ENCODE results near the gene AK3. TPM values are rescaled to one million over a fixed set of nuclear protein-coding genes. Genes with fewer than 3 reads are reported as not detected.
"Not testable (repeated sequence)": the region's sequence is repeated elsewhere in the genome, so short reads cannot be mapped to it uniquely, and the experiment has no call there.

Gene AK3
- polyA plus RNA-seq, 2 donors = 36.0 to 39.0 TPM

- H3K36me3 ChIP-seq (ENCODE audit: control insufficient read depth in 2 of 2, insufficient read depth in 2 of 2, low read length in 1 of 2); H3K4me1 ChIP-seq (ENCODE audit: control insufficient read depth in 2 of 2, insufficient read depth in 2 of 2, low read length in 1 of 2); H3K4me3 ChIP-seq (ENCODE audit: low read depth in 1 of 2, low read length in 2 of 2); H3K27ac ChIP-seq (ENCODE audit: low read depth in 2 of 2, low read length in 1 of 2); H3K27me3 ChIP-seq (ENCODE audit: control insufficient read depth in 1 of 2, insufficient read depth in 2 of 2, low read length in 2 of 2); H3K9me3 ChIP-seq (ENCODE audit: control insufficient read depth in 2 of 2, insufficient read depth in 1 of 2, low read depth in 1 of 2, low read length in 1 of 2): not testable (repeated sequence)
Measured at GRCh38 chr9:4754530-4754929, 13.5 kb upstream of the AK3 start.

GRCh38 chr9:4750023-4750673, 9.1 kb upstream of the AK3 start:
- no peaks in the 10 kb centered on the region for H3K27me3 ChIP-seq (ENCODE audit: control insufficient read depth in 1 of 2, insufficient read depth in 2 of 2, low read length in 2 of 2)
- no peaks in the 10 kb centered on the region for H3K9me3 ChIP-seq (ENCODE audit: control insufficient read depth in 2 of 2, insufficient read depth in 1 of 2, low read depth in 1 of 2, low read length in 1 of 2)
- H3K4me1 ChIP-seq (ENCODE audit: control insufficient read depth in 2 of 2, insufficient read depth in 2 of 2, low read length in 1 of 2) = no peaks in the 10 kb centered on the region
- no peak overlapping the region for H3K27ac ChIP-seq (ENCODE audit: low read depth in 2 of 2, low read length in 1 of 2)
- H3K36me3 ChIP-seq (ENCODE audit: control insufficient read depth in 2 of 2, insufficient read depth in 2 of 2, low read length in 1 of 2) = no peaks in the 10 kb centered on the region
- 44 to 47% methylated on average over 8 of the region's 8 CpGs for WGBS, 2 donors
- no peak overlapping the region for H3K4me3 ChIP-seq (ENCODE audit: low read depth in 1 of 2, low read length in 2 of 2)

- no peaks in the 10 kb centered on the region for H3K9me3 ChIP-seq (ENCODE audit: control insufficient read depth in 2 of 2, insufficient read depth in 1 of 2, low read depth in 1 of 2, low read length in 1 of 2)
- no peaks in the 10 kb centered on the region for H3K36me3 ChIP-seq (ENCODE audit: control insufficient read depth in 2 of 2, insufficient read depth in 2 of 2, low read length in 1 of 2)
- no peaks in the 10 kb centered on the region for H3K4me1 ChIP-seq (ENCODE audit: control insufficient read depth in 2 of 2, insufficient read depth in 2 of 2, low read length in 1 of 2)
- 91 to 95% methylated on average over 5 of the region's 5 CpGs for WGBS, 2 donors
- no peak overlapping the region for H3K27ac ChIP-seq (ENCODE audit: low read depth in 2 of 2, low read length in 1 of 2)
- H3K27me3 ChIP-seq (ENCODE audit: control insufficient read depth in 1 of 2, insufficient read depth in 2 of 2, low read length in 2 of 2) = no peaks in the 10 kb centered on the region
- no peak overlapping the region for H3K4me3 ChIP-seq (ENCODE audit: low read depth in 1 of 2, low read length in 2 of 2)
Measured at GRCh38 chr9:4748612-4749011, 7.6 kb upstream of the AK3 start.

GRCh38 chr9:4746278-4747030, 5.5 kb upstream of the AK3 start:
- H3K4me3 ChIP-seq (ENCODE audit: low read depth in 1 of 2, low read length in 2 of 2) = no peak overlapping the region
- no peaks in the 10 kb centered on the region for H3K9me3 ChIP-seq (ENCODE audit: control insufficient read depth in 2 of 2, insufficient read depth in 1 of 2, low read depth in 1 of 2, low read length in 1 of 2)
- 73 to 88% methylated on average over 2 of the region's 2 CpGs for WGBS, 2 donors
- no peaks in the 10 kb centered on the region for H3K4me1 ChIP-seq (ENCODE audit: control insufficient read depth in 2 of 2, insufficient read depth in 2 of 2, low read length in 1 of 2)
- no peak overlapping the region for H3K27ac ChIP-seq (ENCODE audit: low read depth in 2 of 2, low read length in 1 of 2)
- no peaks in the 10 kb centered on the region for H3K36me3 ChIP-seq (ENCODE audit: control insufficient read depth in 2 of 2, insufficient read depth in 2 of 2, low read length in 1 of 2)
- H3K27me3 ChIP-seq (ENCODE audit: control insufficient read depth in 1 of 2, insufficient read depth in 2 of 2, low read length in 2 of 2) = no peaks in the 10 kb centered on the region

GRCh38 chr9:4743131-4743875, 2.3 kb upstream of the AK3 start:
- peak overlapping the region; percentile 59 to 76 for H3K27ac ChIP-seq (ENCODE audit: low read depth in 2 of 2, low read length in 1 of 2)
- 51 to 59% methylated on average over 5 of the region's 5 CpGs for WGBS, 2 donors

GRCh38 chr9:4742246-4742645, 1.2 kb upstream of the AK3 start:
- 38 to 39% methylated on average over 3 of the region's 3 CpGs for WGBS, 2 donors
- H3K4me3 ChIP-seq (ENCODE audit: low read depth in 1 of 2, low read length in 2 of 2) = peak overlapping the region in 1 of 2 donors; percentile 93

More at GRCh38 chr9:4743131-4743875, 2.3 kb upstream of the AK3 start:
- Histone ChIP-seq H3K4me1 (ENCODE audit: control insufficient read depth in 2 of 2, insufficient read depth in 2 of 2, low read length in 1 of 2) (peaks cover 0 to 7% of the 10 kb centered on the region in 2 donors), H3K36me3 (ENCODE audit: control insufficient read depth in 2 of 2, insufficient read depth in 2 of 2, low read length in 1 of 2) (no peaks in the 10 kb centered on the region), H3K27me3 (ENCODE audit: control insufficient read depth in 1 of 2, insufficient read depth in 2 of 2, low read length in 2 of 2) (no peaks in the 10 kb centered on the region), H3K4me3 (ENCODE audit: low read depth in 1 of 2, low read length in 2 of 2) (no peak overlapping the region), H3K9me3 (ENCODE audit: control insufficient read depth in 2 of 2, insufficient read depth in 1 of 2, low read depth in 1 of 2, low read length in 1 of 2) (no peaks in the 10 kb centered on the region)

GRCh38 chr9:4741365-4742089, 525 bp upstream of the AK3 start:
- no peaks in the 10 kb centered on the region for H3K27me3 ChIP-seq (ENCODE audit: control insufficient read depth in 1 of 2, insufficient read depth in 2 of 2, low read length in 2 of 2)
- H3K27ac ChIP-seq (ENCODE audit: low read depth in 2 of 2, low read length in 1 of 2) = peak overlapping the region; percentile 97 to 99
- H3K36me3 ChIP-seq (ENCODE audit: control insufficient read depth in 2 of 2, insufficient read depth in 2 of 2, low read length in 1 of 2) = no peaks in the 10 kb centered on the region
- H3K4me3 ChIP-seq (ENCODE audit: low read depth in 1 of 2, low read length in 2 of 2) = peak overlapping the region; percentile 92 to 93
- no peaks in the 10 kb centered on the region for H3K9me3 ChIP-seq (ENCODE audit: control insufficient read depth in 2 of 2, insufficient read depth in 1 of 2, low read depth in 1 of 2, low read length in 1 of 2)
- H3K4me1 ChIP-seq (ENCODE audit: control insufficient read depth in 2 of 2, insufficient read depth in 2 of 2, low read length in 1 of 2) = peaks cover 0 to 7% of the 10 kb centered on the region in 2 donors
- 2% methylated on average over 48 to 54 of the region's 54 CpGs for WGBS, 2 donors

More at GRCh38 chr9:4742246-4742645, 1.2 kb upstream of the AK3 start:
- Histone ChIP-seq H3K36me3 (ENCODE audit: control insufficient read depth in 2 of 2, insufficient read depth in 2 of 2, low read length in 1 of 2) (no peaks in the 10 kb centered on the region), H3K27ac (ENCODE audit: low read depth in 2 of 2, low read length in 1 of 2) (peak overlapping the region; percentile 97 to 99), H3K4me1 (ENCODE audit: control insufficient read depth in 2 of 2, insufficient read depth in 2 of 2, low read length in 1 of 2) (peaks cover 0 to 7% of the 10 kb centered on the region in 2 donors), H3K27me3 (ENCODE audit: control insufficient read depth in 1 of 2, insufficient read depth in 2 of 2, low read length in 2 of 2) (no peaks in the 10 kb centered on the region), H3K9me3 (ENCODE audit: control insufficient read depth in 2 of 2, insufficient read depth in 1 of 2, low read depth in 1 of 2, low read length in 1 of 2) (no peaks in the 10 kb centered on the region)

- H3K4me1 ChIP-seq (ENCODE audit: control insufficient read depth in 2 of 2, insufficient read depth in 2 of 2, low read length in 1 of 2) = peaks cover 0 to 7% of the 10 kb centered on the region in 2 donors
- 0% methylated on average over 4 of the region's 4 CpGs for WGBS, 2 donors
- no peaks in the 10 kb centered on the region for H3K9me3 ChIP-seq (ENCODE audit: control insufficient read depth in 2 of 2, insufficient read depth in 1 of 2, low read depth in 1 of 2, low read length in 1 of 2)
- peak overlapping the region; percentile 92 to 93 for H3K4me3 ChIP-seq (ENCODE audit: low read depth in 1 of 2, low read length in 2 of 2)
- H3K36me3 ChIP-seq (ENCODE audit: control insufficient read depth in 2 of 2, insufficient read depth in 2 of 2, low read length in 1 of 2) = no peaks in the 10 kb centered on the region
- no peaks in the 10 kb centered on the region for H3K27me3 ChIP-seq (ENCODE audit: control insufficient read depth in 1 of 2, insufficient read depth in 2 of 2, low read length in 2 of 2)
- peak overlapping the region; percentile 97 to 99 for H3K27ac ChIP-seq (ENCODE audit: low read depth in 2 of 2, low read length in 1 of 2)
Measured at GRCh38 chr9:4740388-4740637, 689 bp downstream of the AK3 start.

- H3K27me3 ChIP-seq (ENCODE audit: control insufficient read depth in 1 of 2, insufficient read depth in 2 of 2, low read length in 2 of 2) = no peaks in the 10 kb centered on the region
- H3K27ac ChIP-seq (ENCODE audit: low read depth in 2 of 2, low read length in 1 of 2) = peak overlapping the region; percentile 68 to 97
- WGBS, 2 donors = 29% methylated on average over 26 of the region's 26 CpGs
- H3K4me3 ChIP-seq (ENCODE audit: low read depth in 1 of 2, low read length in 2 of 2) = peak overlapping the region; percentile 30 to 93
- peaks cover 0 to 7% of the 10 kb centered on the region in 2 donors for H3K4me1 ChIP-seq (ENCODE audit: control insufficient read depth in 2 of 2, insufficient read depth in 2 of 2, low read length in 1 of 2)
- H3K36me3 ChIP-seq (ENCODE audit: control insufficient read depth in 2 of 2, insufficient read depth in 2 of 2, low read length in 1 of 2) = no peaks in the 10 kb centered on the region
- no peaks in the 10 kb centered on the region for H3K9me3 ChIP-seq (ENCODE audit: control insufficient read depth in 2 of 2, insufficient read depth in 1 of 2, low read depth in 1 of 2, low read length in 1 of 2)
Measured at GRCh38 chr9:4739587-4740387, 1.2 kb downstream of the AK3 start.
